HG03135 (cell line): ENCODE measurements around the gene SLC25A46.
"Not testable (repeated sequence)": the region's sequence is repeated elsewhere in the genome, so short reads cannot be mapped to it uniquely, and the experiment has no call there.

ENCODE experiments used
- ATAC-seq: cut with Tn5 transposase; IDR thresholded peaks from one replicate; pipeline ENCODE4 v1.9.1; 2021; ENCODE audit warnings: mild to moderate bottlenecking, moderate library complexity; ENCODE audit not compliant: unreplicated experiment

Gene SLC25A46

DNA sequence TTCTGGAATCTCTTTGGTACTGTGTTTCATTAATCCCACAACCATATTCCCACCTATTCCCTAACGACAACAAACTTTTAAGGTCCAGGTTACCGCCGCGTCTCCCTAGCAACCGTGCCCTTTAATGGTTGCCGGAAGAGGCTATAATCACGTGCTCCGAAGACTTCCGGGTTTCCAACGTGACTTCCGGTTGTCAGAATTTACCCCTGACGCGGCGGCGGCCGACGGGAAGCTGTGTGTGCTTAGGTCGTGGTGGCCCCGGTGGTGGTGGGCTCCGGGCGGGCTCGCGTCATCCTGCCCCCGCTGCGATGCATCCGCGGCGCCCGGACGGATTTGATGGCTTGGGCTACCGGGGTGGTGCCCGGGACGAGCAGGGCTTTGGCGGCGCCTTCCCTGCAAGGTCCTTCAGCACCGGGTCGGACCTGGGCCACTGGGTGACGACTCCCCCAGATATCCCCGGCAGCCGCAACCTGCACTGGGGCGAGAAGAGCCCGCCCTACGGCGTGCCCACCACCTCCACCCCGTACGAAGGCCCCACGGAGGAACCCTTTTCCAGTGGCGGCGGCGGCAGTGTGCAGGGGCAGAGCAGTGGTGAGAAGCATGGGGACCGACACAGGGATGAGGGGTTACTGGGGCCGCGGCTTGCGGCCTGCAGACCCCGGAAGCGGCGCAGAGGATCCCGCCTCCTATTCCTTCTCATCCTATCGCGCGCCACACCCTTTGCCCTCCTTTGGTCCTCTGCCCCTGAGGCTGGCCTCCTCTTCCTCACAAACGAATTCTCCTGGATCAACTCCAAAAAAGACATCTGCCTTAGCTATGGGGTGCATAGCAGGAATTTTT lies at the start of gene SLC25A46:
Gene SLC25A46, plus strand, starts transcription at position 196 of the 840 bp plus-strand sequence. Its CDS starts 113 bp downstream, at position 309.
- ATAC-seq, result peak; percentile 96

- not testable (repeated sequence) for ATAC-seq
Measured at GRCh38 chr5:110690587-110690986, 48.2 kb upstream of the SLC25A46 start.

GRCh38 chr5:110692669-110693068 lies 46.1 kb upstream of the SLC25A46 start:
- not testable (repeated sequence) for ATAC-seq

GRCh38 chr5:110702300-110702699 lies 36.5 kb upstream of the SLC25A46 start:
- ATAC-seq, result no peak

DNA sequence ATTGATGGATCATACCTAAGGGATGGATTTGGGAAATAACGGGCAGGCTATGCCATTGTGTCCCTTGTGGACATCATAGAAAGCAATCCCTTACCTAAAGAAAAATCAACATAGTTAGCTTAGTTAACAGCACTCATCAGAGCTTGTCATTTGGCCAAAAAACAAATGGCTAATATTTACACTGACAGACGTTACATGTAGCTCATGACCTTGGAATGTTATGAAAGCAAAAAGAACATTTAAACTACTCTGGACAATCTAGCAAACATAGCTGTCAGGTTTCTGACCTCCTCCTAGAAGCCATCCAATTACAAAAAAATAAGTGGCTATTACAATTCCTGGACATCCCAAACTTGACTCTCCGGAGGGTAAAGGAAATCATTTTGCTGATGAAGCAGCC lies 36.1 kb upstream of the SLC25A46 start:
- ATAC-seq, result no peak

DNA sequence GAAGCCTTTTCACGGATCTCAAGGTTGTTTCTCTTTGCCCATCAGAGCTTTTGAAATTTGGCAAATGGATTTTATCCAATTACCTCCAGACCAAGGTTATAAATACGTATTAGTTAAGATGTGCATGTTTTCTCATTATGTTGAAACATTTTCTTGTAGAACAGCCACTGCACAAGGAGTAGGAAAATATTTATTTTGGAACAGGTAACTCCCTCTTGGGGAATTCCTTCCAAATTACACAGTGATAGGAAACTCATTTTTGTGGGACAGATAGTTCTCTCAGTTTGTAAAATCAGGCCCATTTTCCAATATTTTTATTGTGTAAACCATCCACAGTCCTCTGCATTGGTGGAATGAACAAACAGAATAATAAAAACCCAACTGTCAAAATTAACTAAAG lies 35.3 kb upstream of the SLC25A46 start:
- ATAC-seq, result no peak

GRCh38 chr5:110705349-110705748 lies 33.5 kb upstream of the SLC25A46 start:
- ATAC-seq, result no peak

GRCh38 chr5:110707260-110707844 lies 31.5 kb upstream of the SLC25A46 start:
- no peak for ATAC-seq

- ATAC-seq, result peak; percentile 73
Measured at GRCh38 chr5:110716247-110717245, 22.3 kb upstream of the SLC25A46 start.

- no peak for ATAC-seq
Measured at GRCh38 chr5:110718311-110718710, 20.5 kb upstream of the SLC25A46 start.

DNA sequence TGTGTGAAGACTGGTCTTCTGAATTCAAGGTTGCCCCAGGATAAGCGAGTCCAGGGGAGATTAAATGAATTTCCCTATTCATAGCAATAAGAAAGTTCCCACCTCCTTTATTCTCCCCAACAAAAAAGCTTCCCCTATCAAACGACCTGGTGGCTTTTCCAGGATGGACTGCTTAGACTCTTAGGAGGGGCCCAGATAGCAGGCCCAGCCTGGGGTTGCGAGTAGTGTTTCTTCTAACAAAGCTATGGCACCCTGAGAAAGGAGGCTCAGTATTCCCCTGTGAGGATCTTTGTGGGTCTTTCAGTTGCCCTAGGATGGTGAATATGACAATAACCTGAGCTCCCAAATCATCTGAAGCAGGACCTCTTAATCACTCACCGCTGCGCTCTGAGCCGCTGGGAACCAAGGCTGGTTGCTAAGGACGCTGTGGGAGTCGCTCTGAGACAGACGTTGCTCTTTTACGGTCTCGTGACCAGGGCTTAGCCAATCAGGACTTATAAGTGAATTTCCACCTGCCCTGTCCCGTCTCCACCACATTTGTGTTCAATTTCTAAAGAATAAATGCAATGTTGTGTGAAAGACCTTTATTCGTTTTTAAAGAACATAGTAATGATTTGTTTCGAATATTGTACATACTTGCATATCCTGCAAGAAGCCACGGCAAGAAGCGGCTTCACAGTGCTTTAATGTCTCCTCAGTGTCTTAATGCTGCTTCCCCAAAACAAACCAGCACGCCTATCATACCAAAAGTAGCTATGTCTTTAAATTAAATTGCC lies 12.4 kb upstream of the SLC25A46 start, which contains the start of gene TMEM232:
Gene TMEM232, minus strand, starts transcription at position 423 of the 776 bp plus-strand sequence. CDS start 59,319 bp downstream, outside the sequence.
- peak; percentile 100 for ATAC-seq

GRCh38 chr5:110727025-110727314 lies 11.8 kb upstream of the SLC25A46 start:
- ATAC-seq, result peak; percentile 56

DNA sequence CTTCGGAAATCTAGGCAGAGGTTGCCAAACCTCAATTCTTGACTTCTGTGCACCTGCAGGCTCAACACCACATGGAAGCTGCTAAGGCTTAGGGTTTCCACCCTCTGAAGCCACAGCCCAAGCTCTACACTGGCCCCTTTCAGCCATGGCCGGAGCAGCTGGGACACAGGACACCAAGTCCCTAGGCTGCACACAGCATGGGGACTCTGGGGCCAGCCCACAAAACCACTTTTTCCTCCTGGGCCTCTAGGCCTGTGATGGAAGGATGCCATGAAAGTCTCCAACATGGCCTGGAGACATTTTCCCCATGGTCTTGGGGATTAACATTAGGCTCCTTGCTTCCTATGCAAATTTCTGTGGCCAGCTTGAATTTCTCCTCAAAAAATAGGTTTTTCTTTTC lies 7.3 kb upstream of the SLC25A46 start:
- not testable (repeated sequence) for ATAC-seq

DNA sequence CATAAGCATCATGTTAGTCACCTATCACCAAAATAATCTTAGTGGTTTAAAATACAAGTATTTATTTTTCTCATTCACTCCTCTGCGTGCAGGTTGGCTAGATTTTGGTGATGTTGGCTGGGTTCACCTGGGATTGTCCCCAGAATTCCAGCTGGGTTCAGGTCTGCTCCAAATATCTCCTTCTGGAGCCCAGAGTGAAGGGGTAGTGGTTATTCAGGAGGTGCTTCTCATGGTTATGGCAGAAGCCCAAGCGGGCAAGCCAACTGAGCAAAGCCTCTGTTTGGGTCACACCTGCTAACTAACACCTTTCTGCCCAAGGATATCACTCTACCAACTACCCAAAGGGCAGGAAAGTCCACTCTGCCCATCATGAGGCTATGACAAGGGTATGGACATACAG lies 4.7 kb upstream of the SLC25A46 start:
- ATAC-seq, result no peak

GRCh38 chr5:110735556-110735955 lies 3.3 kb upstream of the SLC25A46 start:
- no peak for ATAC-seq

GRCh38 chr5:110736753-110737152 lies 2.1 kb upstream of the SLC25A46 start:
- ATAC-seq, result no peak

- peak; percentile 71 for ATAC-seq
Measured at GRCh38 chr5:110738503-110738811, 350 bp upstream of the SLC25A46 start.

DNA sequence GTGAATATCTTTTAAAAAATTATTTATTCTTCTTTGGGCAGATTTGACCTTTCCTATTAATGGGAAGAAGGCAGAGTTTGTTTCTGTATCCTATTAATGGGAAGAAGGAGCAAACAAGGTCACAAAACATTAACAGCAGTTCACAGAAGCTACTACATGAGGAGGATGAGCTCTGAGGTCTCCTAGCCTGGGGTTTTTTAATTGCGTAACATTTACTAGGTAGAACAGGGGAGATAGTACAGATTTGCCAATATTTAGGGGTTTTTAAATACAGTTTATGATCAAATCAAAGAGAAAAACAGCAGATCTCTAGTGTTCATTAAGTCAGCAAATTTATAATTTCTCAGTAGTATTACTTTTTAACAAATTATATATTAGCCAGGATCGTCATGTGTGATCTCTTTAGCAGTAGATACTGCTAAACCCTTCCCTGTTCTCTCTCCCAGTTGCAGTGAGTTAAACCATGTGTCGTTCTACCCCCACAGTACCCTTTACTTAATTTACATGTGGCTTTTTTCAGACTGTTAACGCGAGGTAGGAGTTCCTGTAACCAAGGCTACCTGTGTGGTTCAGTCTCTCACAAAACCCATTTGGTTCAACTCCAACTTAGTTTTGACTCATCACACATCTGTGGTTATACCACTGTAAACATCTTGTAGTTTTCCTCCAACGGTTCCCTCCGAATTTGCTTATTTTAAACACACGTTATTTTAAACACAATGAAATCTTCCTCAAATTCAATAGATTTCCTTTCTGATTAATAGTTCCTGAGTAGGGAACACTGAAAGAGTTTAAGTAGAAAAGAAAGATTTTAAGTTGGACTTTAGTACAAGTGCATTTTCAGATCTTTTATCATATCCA lies 13.3 kb downstream of the SLC25A46 start:
- ATAC-seq, result peak; percentile 98

GRCh38 chr5:110752953-110753352 lies 14.1 kb downstream of the SLC25A46 start:
- peak; percentile 22 for ATAC-seq

DNA sequence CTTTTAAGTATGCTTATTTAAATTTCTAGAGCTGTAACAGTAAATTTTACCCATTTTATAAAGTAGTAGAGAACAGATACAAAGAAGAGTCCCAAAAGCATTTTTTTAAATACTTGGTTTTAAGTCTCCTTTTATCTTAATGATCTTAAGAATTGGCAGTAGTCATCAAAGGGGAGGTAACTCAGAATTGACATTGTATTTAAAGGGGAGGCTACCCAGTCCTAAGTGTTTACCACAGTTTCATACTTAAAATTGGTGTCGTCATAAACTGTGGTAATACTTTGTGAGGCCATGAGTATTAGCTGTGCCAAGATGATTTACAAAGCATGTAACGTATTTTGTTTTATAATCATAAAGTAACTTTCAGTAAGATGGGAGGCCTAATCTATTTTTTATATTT lies 14.8 kb downstream of the SLC25A46 start:
- ATAC-seq, result no peak
